GM12892 (cell line): ENCODE results near the gene FHAD1.

Experiments
- POLR2A ChIP-seq: IDR thresholded peaks from 2 replicates; pipeline ENCODE4 v1.6.1; 2011; ENCODE audit warnings: low read depth, low read length, control low read depth
- TAF1 ChIP-seq: IDR thresholded peaks from 2 replicates; pipeline ENCODE4 v1.6.1; 2011; ENCODE audit warnings: low read depth, mild to moderate bottlenecking, control low read depth, low read length, borderline replicate concordance

DNA sequence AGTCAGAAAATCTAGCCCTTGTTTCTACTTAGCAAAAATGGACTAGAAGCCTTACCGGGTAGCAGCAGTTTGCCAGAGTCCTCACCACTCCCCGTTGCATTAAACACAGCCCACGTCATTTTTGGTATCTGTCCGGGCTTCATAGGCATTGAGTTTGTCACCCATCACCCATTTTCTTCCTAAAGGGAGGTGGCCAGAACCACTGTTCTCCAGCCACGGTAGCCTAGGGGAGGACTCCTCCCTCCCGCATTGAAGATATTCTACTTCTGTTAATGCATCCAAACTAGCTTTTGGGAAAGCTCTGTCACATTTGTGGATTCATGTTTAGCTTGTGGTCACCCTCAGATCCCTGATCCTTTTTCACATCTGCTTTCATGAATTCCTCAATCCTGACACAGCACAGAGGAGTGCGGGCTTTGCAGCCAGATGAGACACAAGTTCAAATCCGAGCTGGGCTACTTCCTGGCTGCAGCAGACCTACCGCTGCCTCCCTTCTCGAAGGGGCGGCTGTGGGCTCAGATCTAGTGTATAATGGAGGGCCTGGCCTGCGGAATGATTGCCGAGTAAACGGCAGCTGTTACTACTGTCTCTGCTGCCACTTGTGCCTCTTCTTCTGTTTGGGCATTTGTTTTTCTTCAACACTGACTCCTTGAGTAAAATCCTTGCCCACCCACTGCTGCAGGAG lies 99.5 kb downstream of the FHAD1 start:
- no peak for TF ChIP-seq TAF1
- no peak for TF ChIP-seq POLR2A
